Fibroblast of upper back skin (primary cell): Measurements from ENCODE around the gene NTN1.

Experiments used
- DNase-seq: peaks from one replicate; pipeline ENCODE4 v3.0.0-alpha.2; 2013

NTN1 gene

DNA sequence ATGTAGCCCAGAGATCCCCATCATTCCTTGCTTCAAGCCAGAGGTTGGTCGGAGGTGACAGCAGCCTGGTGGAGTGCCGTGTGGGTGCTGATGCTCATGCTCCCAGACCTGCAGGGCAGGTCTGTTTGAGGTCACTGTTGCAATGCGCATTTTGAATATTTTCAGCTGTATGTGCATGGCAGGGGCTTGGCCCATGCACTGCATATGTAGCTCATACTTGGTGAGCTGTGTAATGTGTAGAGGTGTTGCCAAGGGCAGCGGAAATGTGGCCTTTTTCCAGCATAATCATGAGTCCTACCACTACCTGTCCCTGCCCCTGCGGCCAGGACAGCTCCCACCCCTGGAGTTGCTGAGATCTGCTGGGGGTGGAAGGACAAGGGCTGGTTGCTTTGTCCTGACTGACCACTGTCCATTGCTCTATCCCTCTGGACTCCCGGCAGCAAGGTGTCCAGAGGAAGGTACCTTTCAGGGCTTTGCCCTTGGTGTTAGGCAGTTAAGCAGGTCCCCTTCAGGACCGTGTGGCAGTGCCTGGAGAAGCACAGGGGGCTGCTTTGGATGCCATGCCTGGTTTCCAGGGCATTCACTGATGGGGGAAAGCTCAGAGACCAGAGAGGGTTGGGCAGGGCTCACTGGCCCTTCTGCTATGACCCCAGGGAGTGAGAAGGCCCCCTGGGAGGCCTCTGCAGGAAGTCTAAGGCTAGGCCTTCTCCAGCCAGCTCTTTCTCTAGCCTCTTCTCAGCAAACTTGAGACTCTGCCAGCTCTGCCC lies 215.2 kb downstream of the NTN1 start:
- DNase-seq: peak; percentile 53

- DNase-seq: no peak
Measured at GRCh38 chr17:9237053-9237410, 215.7 kb downstream of the NTN1 start.

DNA sequence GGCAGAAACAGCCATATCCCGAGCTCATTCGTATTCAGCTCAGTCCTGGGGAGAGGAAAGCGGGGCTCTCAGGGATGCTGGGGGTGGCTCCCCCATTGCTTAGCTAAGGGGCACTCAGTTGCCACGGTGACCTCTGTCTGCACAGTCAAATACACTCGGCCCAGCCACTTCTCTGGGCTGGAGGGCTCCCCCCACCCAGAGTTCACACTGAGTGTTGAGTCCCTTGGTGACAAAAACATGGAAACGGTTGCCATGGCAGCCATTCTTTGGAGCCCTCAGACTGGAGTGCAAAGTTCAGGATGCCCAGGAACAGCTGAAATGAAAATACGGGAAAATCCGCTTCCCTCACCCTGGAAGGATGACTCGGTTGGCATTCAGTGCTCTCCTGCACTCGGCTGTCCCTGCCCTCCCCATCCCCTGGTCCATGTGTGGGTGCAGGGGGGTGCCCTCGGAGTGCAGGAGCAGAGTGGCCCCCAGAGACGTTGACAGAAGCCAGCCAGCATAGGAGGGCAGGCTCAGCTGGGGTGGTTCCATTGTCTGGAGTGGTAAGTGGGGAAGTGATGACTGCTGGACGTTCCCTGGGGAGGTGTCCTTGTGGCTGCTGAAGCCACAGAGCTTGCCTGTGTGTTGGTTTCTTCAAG lies 216.5 kb downstream of the NTN1 start:
- DNase-seq: no peak

DNA sequence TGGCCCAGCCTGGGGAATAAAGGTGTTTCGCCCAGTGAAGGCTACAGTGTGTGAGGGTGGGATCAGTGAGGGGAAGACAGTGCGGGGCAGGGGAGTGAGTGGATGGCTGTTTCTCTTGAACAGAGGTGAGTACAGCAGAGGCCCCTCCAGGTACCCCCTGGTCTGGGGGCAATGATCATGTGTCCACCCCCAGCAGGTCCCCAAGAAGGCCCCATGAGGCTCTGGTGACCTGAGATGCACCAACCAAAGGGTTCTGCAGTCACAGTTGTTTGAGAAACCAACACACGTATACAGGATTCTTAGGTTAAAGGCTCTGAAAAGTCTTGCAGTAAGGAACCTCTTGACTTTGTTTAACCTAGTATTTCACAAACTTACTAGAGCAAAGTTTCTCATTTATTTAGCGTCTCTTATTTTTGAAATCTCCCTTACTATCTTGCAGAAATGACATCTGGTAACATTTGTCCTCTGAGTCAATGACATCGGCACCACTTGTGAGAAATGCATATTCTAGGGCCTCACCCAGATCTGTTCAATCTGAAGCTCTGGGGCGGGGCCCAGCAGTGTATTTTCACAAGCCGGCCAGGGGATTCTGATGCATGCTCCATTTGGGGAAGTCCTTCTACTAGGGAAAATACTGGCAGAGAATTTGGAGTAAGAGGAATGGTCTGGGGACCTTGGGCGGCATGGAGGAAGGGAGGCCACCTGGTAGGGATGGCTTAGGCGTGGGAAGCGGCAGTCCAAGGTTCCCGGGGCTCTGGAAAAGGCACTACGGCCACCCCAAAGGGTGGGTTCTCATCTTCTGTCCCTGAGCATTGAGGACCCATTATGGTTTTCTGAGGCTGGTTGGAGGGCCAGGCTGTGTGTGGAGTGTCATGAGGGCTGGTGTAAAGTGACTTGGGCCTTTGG lies 217.3 kb downstream of the NTN1 start:
- DNase-seq: no peak

GRCh38 chr17:9239246-9239792 lies 218.0 kb downstream of the NTN1 start:
- DNase-seq: no peak

DNA sequence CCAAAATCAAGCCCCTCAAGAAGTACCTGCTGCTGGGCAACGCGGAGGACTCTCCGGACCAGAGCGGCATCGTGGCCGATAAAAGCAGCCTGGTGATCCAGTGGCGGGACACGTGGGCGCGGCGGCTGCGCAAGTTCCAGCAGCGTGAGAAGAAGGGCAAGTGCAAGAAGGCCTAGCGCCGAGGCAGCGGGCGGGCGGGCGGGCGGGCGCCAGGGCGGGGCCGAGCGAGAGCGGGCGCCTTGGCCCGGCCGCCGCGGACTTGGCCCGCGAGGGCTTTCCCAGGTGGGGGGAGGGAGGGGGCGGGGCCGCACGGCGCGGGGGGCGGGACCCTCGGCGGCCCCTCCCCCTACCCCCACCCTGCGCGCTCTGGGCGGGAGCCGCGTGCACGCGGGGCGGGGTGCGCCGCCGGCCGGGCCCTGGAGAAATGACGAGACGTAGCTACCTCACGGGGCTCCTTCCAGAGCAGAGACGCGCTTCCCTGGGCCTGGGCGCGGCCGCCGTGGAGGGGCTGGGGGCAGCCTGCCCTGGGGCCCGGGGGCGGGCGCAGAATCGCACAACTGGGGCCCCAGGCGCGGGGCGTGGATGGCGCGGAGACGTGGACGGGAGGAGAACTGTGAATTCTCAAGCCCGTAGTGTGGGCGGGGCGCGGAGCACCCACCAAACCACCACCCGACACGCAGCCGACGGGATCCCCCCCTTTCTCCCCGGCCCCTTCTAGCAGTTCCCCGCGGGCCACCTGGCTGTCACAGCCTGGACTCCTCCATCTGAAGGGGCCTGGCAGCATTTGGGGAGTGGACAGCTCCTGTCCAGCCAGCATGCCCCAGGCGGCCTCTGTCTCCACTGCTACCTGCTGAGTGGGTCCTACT lies 218.7 kb downstream of the NTN1 start:
- DNase-seq: peak; percentile 42

DNA sequence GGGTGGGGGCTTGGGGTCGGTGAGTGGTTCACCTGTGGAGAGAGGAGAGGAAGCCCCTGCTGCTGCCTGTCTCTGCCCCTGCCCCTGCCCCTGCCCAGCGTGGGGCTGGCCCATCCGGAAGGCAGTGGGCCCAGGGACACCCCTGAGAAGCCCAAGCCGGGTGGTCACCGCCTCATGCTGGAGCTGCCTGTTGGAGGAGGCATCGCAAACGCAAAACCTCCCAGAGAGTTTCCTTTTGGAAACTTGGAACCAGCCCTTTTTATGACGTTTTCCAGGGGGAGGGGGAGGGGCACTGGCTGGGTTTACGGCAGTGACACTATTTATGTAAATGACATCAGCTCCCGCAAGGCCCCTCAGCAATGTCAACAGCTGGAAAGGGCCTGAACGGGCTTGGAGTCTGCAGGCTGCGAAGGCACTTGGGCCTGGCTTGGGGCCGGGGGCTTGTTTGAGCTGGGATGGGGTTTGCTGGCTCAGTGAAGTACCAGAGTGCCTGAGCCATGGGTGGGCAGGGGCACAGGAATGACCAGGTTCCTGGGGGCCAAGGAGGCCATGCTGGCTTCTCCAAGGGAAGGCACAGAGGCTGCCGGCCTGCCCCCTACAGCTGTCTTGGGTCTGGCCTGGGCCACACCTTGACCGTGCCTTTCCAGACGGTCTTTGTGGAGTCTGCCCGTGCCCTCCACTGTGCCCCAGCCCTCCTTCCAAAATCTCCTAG lies 219.5 kb downstream of the NTN1 start:
- DNase-seq: peak; percentile 56

GRCh38 chr17:9241371-9241712 lies 220.0 kb downstream of the NTN1 start:
- DNase-seq: no peak

DNA sequence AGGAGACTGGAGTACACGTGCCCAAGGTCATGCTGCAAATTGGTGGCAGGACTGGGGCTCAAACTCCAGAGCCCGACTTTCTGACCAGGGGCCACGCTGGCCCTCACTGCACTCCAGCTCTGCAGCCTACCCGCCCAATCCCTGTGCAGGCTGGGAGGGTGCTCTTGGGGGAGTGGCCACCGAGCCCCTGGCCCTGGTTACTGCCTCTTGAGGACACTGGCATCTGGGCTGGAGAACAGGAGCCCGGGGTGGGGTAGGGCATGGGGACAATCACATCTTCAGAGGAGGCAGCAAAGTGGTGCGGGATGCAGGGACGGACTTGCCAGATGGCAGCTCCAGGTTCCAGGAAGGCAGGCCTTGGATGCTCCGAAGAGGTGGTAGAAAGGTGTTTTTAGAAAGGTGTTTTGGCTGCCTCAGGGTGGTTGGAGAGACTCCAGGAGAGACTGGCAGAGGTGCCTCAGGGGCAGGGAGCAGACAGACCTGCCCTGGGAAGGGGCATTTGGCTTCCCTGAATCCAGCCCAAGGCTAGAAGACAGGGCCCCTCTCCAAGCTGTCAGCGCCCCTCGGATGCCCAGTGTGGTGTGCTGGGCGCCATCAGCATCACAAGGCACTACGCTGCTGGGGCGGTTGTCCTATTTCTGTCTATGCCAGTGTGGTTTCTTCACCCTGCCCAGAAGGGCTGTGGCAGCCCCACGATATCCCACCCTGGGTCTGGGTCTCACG lies 220.6 kb downstream of the NTN1 start:
- DNase-seq: no peak

DNA sequence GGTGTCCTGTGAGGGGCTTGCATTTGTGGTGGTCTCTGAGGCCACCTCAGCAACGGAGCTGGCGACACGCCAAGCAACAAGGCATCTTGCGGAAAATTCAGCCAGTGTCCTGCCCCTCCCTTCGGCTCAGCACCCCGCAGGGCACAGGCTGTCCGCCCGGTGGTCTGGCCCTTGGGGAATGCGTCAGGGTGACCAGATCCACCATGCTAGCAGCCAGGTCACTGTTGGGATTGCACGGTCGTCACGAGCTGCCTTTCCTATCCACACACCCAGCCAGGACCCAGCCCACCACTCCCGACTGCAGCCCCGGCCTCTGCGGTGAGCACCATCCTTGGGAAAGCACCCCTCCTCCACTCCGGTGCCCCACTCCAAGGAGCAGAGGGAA lies 221.2 kb downstream of the NTN1 start:
- no peak for DNase-seq

- no peak for DNase-seq
Measured at GRCh38 chr17:9242983-9243382, 221.7 kb downstream of the NTN1 start.

- DNase-seq: peak; percentile 57
Measured at GRCh38 chr17:9244066-9245052, 223.0 kb downstream of the NTN1 start.

GRCh38 chr17:9247401-9247938 lies 226.2 kb downstream of the NTN1 start:
- no peak for DNase-seq

DNA sequence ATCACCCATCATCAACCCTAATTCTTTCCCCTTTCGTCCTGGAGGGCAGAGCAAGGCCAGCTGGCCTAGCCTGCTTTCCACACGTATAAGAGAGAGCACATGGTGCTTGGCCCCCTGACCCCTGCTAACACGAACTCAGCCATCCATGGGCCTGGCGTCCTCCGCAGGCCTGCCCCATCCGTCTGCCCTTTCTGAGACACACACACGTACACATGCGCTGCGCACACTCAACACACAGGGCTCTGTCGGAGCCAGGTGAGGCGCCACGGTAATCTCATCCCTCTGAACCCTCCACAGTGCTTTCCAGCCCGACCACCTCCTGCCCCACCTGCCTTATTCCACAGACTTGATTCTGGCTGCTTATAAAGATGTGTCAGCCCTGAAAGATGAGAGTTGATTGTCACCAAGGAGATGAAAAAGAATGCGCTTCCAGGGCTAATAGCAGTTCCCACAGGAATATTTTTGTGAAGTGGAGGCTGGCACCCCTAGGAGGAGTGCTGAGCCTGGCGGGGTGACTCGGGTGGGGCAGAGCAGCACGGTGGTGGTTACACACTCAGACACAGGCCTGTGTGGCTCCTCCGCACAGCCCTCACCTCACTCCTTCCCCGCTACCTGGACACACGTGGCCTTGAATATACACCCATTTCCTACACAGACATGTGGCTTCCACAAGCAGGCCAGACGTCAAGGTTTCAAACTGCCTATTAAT lies 228.1 kb downstream of the NTN1 start:
- no peak for DNase-seq

- no peak for DNase-seq
Measured at GRCh38 chr17:9251273-9251672, 230.0 kb downstream of the NTN1 start.

- no peak for DNase-seq
Measured at GRCh38 chr17:9253308-9253707, 232.0 kb downstream of the NTN1 start.

DNA sequence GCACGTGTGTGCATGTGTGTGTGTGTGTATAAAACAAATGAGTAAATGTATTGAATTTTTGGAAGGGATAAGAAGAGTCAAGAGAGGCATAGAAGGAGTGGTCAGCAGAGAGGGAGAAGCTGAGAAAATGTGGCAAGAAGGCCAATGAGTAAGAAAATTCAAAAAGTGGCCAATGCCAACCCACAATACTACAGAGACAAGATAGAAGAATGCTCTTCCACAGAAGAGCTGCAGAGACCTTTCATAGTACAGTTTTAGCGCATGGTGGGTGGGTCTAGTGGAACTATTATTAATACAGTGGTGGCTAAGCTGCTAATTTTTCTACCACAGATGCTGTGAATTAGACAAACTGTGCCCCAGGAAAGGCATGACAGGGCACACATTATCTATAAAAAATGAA lies 233.5 kb downstream of the NTN1 start:
- DNase-seq: no peak

- no peak for DNase-seq
Measured at GRCh38 chr17:9255833-9256232, 234.5 kb downstream of the NTN1 start.

- no peak for DNase-seq
Measured at GRCh38 chr17:9256361-9256750, 235.0 kb downstream of the NTN1 start.
